ENCODE results near the gene SETX.
"Not testable (repeated sequence)": the region's sequence is repeated elsewhere in the genome, so short reads cannot be mapped to it uniquely, and the experiment has no call there.

Gene SETX

GRCh38 chr9:132354637-132355355 lies at the start of gene SETX:
SETX (minus strand) TSS chr9:132354986; CDS start chr9:132349428, 5,558 bp downstream.
- peak; percentile 97 for DNase-seq

- peak; percentile 7 for DNase-seq
These were observed 49.6 kb upstream of the SETX start for GRCh38 chr9:132404228-132404881.

GRCh38 chr9:132401824-132402223 lies 47.0 kb upstream of the SETX start:
- no peak for DNase-seq

- no peak for DNase-seq
These were observed 40.8 kb upstream of the SETX start for GRCh38 chr9:132395560-132395959.

GRCh38 chr9:132391449-132391848 lies 36.7 kb upstream of the SETX start:
- DNase-seq: no peak

- no peak for DNase-seq
These were observed 36.2 kb upstream of the SETX start for GRCh38 chr9:132390966-132391365.

- DNase-seq: no peak
These were observed 32.3 kb upstream of the SETX start for GRCh38 chr9:132387133-132387532.

GRCh38 chr9:132384376-132384775 lies 29.6 kb upstream of the SETX start:
- no peak for DNase-seq

GRCh38 chr9:132383462-132383883 lies 28.7 kb upstream of the SETX start:
- no peak for DNase-seq

- no peak for DNase-seq
These were observed 27.3 kb upstream of the SETX start for GRCh38 chr9:132381966-132382541.

GRCh38 chr9:132378416-132378815 lies 23.6 kb upstream of the SETX start:
- DNase-seq: not testable (repeated sequence)

GRCh38 chr9:132377769-132378168 lies 23.0 kb upstream of the SETX start:
- DNase-seq: not testable (repeated sequence)

GRCh38 chr9:132372177-132373095 lies 17.6 kb upstream of the SETX start:
- DNase-seq: peak; percentile 54

GRCh38 chr9:132370592-132370991 lies 15.8 kb upstream of the SETX start:
- DNase-seq: no peak

GRCh38 chr9:132369421-132369820 lies 14.6 kb upstream of the SETX start:
- no peak for DNase-seq

- DNase-seq: no peak
These were observed 13.0 kb upstream of the SETX start for GRCh38 chr9:132367613-132368313.

GRCh38 chr9:132366481-132366880 lies 11.7 kb upstream of the SETX start:
- DNase-seq: no peak

GRCh38 chr9:132365986-132366385 lies 11.2 kb upstream of the SETX start:
- DNase-seq: no peak

- no peak for DNase-seq
These were observed 9.3 kb upstream of the SETX start for GRCh38 chr9:132364068-132364467.

GRCh38 chr9:132357764-132358163 lies 3.0 kb upstream of the SETX start:
- DNase-seq: no peak

- DNase-seq: peak; percentile 20
These were observed 1.6 kb upstream of the SETX start for GRCh38 chr9:132356324-132356924.

All from hematopoietic multipotent progenitor cell treated with erythropoietin and hydrocortisone succinate and interleukin-3 and kit ligand, for 8 days (in vitro differentiated cells).